HEK293 (cell line): ENCODE results near the gene RCOR3.

Experiments
- CTCF ChIA-PET: fragments of 350-600 bp; formaldehyde crosslinking; extraction: SDS; loops from one replicate; lab custom pipeline; 2021; ENCODE audit warnings: antibody characterized with exemption; lab: Yijun Ruan, JAX
- POLR2A ChIA-PET: fragments of 300-600 bp; formaldehyde crosslinking; extraction: SDS; loops from one replicate; lab custom pipeline; 2020; ENCODE audit warnings: antibody characterized with exemption, inconsistent platforms; lab: Yijun Ruan, JAX
- H3K27ac ChIP-seq: fragments of 200-500 bp; sonication (Bioruptor generic); 2 replicates; pipeline ENCODE4 v1.5.1; 2014; ENCODE audit warnings: low read depth, low read length, control low read depth, inconsistent platforms; ENCODE audit errors: extremely low read depth
- H3K36me3 ChIP-seq, 2 experiments: fragments of 200-500 bp in 1 of 2; sonication (Bioruptor generic) in 1 of 2; 1 replicate in 1 of 2; 2 replicates in 1 of 2; pipeline ENCODE4 v1.5.1; 2014 to 2017; ENCODE audit warnings: inconsistent platforms in 2 of 2, low read length in 2 of 2; ENCODE audit not compliant: control insufficient read depth in 2 of 2, insufficient read depth in 1 of 2
- H3K4me1 ChIP-seq: fragments of 200-500 bp; sonication (Bioruptor generic); 2 replicates; pipeline ENCODE4 v1.5.1; 2014; ENCODE audit warnings: mild to moderate bottlenecking, low read length, inconsistent platforms; ENCODE audit not compliant: control insufficient read depth, insufficient read depth
- H3K4me3 ChIP-seq: 2 replicates; pipeline ENCODE4 v1.5.1; 2011; ENCODE audit warnings: low read depth, mild to moderate bottlenecking, control low read depth, low read length, moderate library complexity
- H3K9me3 ChIP-seq: fragments of 200-500 bp; sonication (Bioruptor generic); 2 replicates; pipeline ENCODE4 v1.5.1; 2014; ENCODE audit warnings: low read depth, low read length, inconsistent platforms; ENCODE audit not compliant: control insufficient read depth, insufficient read depth
- EGR2 ChIP-seq: fragments of 450-650 bp; formaldehyde crosslinking; IDR thresholded peaks from 2 replicates; pipeline ENCODE4 v1.5.1; 2016; ENCODE audit warnings: low read depth, missing biosample characterization, missing genetic modification characterization
- GLI2 ChIP-seq: fragments of 450-650 bp; formaldehyde crosslinking; IDR thresholded peaks from 2 replicates; pipeline ENCODE4; 2017; ENCODE audit warnings: missing biosample characterization, missing genetic modification characterization, low read depth, borderline replicate concordance
- HOXD13 ChIP-seq: sonication (generic); formaldehyde crosslinking; IDR thresholded peaks from 2 replicates; pipeline ENCODE4 v1.8.0; 2022; ENCODE audit warnings: missing genetic modification reagents, borderline replicate concordance
- KLF1 ChIP-seq: fragments of 450-650 bp; formaldehyde crosslinking; IDR thresholded peaks from 2 replicates; pipeline ENCODE4 v1.5.1; 2016; ENCODE audit warnings: missing biosample characterization, missing genetic modification characterization
- RBAK ChIP-seq: fragments of 450-650 bp; formaldehyde crosslinking; IDR thresholded peaks from 2 replicates; pipeline ENCODE4 v1.5.1; 2016; ENCODE audit warnings: missing biosample characterization, missing genetic modification characterization
- SCRT2 ChIP-seq: fragments of 450-650 bp; formaldehyde crosslinking; IDR thresholded peaks from 2 replicates; pipeline ENCODE4 v1.5.1; 2016; ENCODE audit warnings: missing biosample characterization, missing genetic modification characterization
- SP3 ChIP-seq: fragments of 450-650 bp; formaldehyde crosslinking; IDR thresholded peaks from 2 replicates; pipeline ENCODE4 v1.5.1; 2016; ENCODE audit warnings: missing biosample characterization, missing genetic modification characterization
- SP7 ChIP-seq: fragments of 450-650 bp; formaldehyde crosslinking; IDR thresholded peaks from 2 replicates; pipeline ENCODE4 v1.5.1; 2016; ENCODE audit warnings: missing biosample characterization, missing genetic modification characterization
- ZBTB17 ChIP-seq: fragments of 450-650 bp; formaldehyde crosslinking; IDR thresholded peaks from 2 replicates; pipeline ENCODE4 v1.5.1; 2016; ENCODE audit warnings: missing biosample characterization, missing genetic modification characterization
- ZNF155 ChIP-seq: fragments of 450-650 bp; formaldehyde crosslinking; IDR thresholded peaks from 2 replicates; pipeline ENCODE4 v1.5.1; 2016; ENCODE audit warnings: missing biosample characterization, missing genetic modification characterization
- ZNF174 ChIP-seq: fragments of 450-650 bp; formaldehyde crosslinking; IDR thresholded peaks from 2 replicates; pipeline ENCODE4 v1.5.0; 2017; ENCODE audit warnings: missing biosample characterization, mild to moderate bottlenecking, missing genetic modification characterization
- ZNF211 ChIP-seq: fragments of 450-650 bp; formaldehyde crosslinking; IDR thresholded peaks from 2 replicates; pipeline ENCODE4 v1.5.1; 2016; ENCODE audit warnings: low read depth, missing biosample characterization, missing genetic modification characterization
- ZNF223 ChIP-seq: fragments of 450-650 bp; formaldehyde crosslinking; IDR thresholded peaks from 2 replicates; pipeline ENCODE4 v1.5.1; 2016; ENCODE audit warnings: missing biosample characterization, missing genetic modification characterization
- ZNF350 ChIP-seq: fragments of 450-650 bp; formaldehyde crosslinking; IDR thresholded peaks from 2 replicates; pipeline ENCODE4 v1.5.0; 2017; ENCODE audit warnings: missing biosample characterization, mild to moderate bottlenecking, missing genetic modification characterization
- ZNF423 ChIP-seq: fragments of 450-650 bp; formaldehyde crosslinking; IDR thresholded peaks from 2 replicates; pipeline ENCODE4 v1.5.1; 2016; ENCODE audit warnings: missing biosample characterization, missing genetic modification characterization
- ZNF510 ChIP-seq: fragments of 450-650 bp; formaldehyde crosslinking; IDR thresholded peaks from 2 replicates; pipeline ENCODE4 v1.5.1; 2018; ENCODE audit warnings: mild to moderate bottlenecking, missing genetic modification characterization, missing biosample characterization; ENCODE audit not compliant: insufficient replicate concordance
- ZNF645 ChIP-seq: fragments of 450-650 bp; formaldehyde crosslinking; IDR thresholded peaks from 2 replicates; pipeline ENCODE4; 2016; ENCODE audit warnings: missing biosample characterization, missing genetic modification characterization
- ZNF677 ChIP-seq: fragments of 450-650 bp; IDR thresholded peaks from 2 replicates; pipeline ENCODE4 v1.5.0; 2018; ENCODE audit warnings: missing biosample characterization, mild to moderate bottlenecking, missing genetic modification characterization, moderate library complexity
- ZNF701 ChIP-seq: fragments of 450-650 bp; formaldehyde crosslinking; IDR thresholded peaks from 2 replicates; pipeline ENCODE4 v1.5.1; 2016; ENCODE audit warnings: missing biosample characterization, missing genetic modification characterization
- ZNF776 ChIP-seq: fragments of 450-650 bp; formaldehyde crosslinking; IDR thresholded peaks from 2 replicates; pipeline ENCODE4 v1.5.0; 2017; ENCODE audit warnings: missing biosample characterization, missing genetic modification characterization, borderline replicate concordance
- ZSCAN16 ChIP-seq: fragments of 450-650 bp; formaldehyde crosslinking; IDR thresholded peaks from 2 replicates; pipeline ENCODE4 v1.5.1; 2016; ENCODE audit warnings: missing biosample characterization, missing genetic modification characterization
- ZSCAN30 ChIP-seq: fragments of 450-650 bp; IDR thresholded peaks from 2 replicates; pipeline ENCODE4 v1.5.1; 2018; ENCODE audit warnings: missing biosample characterization, mild to moderate bottlenecking, missing genetic modification characterization, moderate library complexity
- TF ChIP-seq, protein P1 (sequence below): fragments of 450-650 bp; formaldehyde crosslinking; conservative IDR thresholded peaks from 2 replicates; pipeline ENCODE4 v1.5.1; 2016; ENCODE audit warnings: low read depth, missing biosample characterization, missing genetic modification characterization
- TF ChIP-seq, protein P2 (sequence below): fragments of 450-650 bp; formaldehyde crosslinking; IDR thresholded peaks from 2 replicates; pipeline ENCODE4 v1.5.1; 2016; ENCODE audit warnings: missing biosample characterization, missing genetic modification characterization

The RCOR3 gene

DNA sequence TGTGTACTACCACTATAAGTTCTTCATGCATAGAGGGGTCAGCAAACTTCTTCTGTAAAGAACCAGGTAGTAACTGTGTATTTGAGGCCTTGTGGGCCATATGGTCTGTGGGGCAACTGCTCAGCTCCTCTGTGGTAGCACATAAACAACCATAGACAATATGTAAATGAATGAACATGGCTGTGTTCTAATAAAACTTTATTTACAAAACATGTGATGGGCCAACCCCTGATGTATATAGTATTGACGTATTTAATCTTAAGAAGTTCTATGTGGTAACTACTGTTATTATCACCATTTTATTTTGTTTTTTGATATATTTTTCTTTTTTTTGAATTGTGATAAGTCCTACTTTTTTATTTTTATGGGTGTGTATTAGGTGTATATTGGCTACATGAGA lies 82.8 kb downstream of the RCOR3 start:
- no peaks in the 10 kb centered on the region for H3K4me1 ChIP-seq
- TF ChIP-seq KLF1 (tag by site-specific recombination): no peak
- no peak for TF ChIP-seq ZSCAN30
- no peak for TF ChIP-seq ZBTB17 (tag by site-specific recombination)
- TF ChIP-seq ZNF155: no peak
- TF ChIP-seq SP7 (tag by site-specific recombination): no peak
- TF ChIP-seq EGR2 (tag by site-specific recombination): no peak
- no peak for TF ChIP-seq ZNF223 (tag by site-specific recombination)
- TF ChIP-seq SCRT2 (tag by site-specific recombination): no peak
- TF ChIP-seq, protein P1, sequence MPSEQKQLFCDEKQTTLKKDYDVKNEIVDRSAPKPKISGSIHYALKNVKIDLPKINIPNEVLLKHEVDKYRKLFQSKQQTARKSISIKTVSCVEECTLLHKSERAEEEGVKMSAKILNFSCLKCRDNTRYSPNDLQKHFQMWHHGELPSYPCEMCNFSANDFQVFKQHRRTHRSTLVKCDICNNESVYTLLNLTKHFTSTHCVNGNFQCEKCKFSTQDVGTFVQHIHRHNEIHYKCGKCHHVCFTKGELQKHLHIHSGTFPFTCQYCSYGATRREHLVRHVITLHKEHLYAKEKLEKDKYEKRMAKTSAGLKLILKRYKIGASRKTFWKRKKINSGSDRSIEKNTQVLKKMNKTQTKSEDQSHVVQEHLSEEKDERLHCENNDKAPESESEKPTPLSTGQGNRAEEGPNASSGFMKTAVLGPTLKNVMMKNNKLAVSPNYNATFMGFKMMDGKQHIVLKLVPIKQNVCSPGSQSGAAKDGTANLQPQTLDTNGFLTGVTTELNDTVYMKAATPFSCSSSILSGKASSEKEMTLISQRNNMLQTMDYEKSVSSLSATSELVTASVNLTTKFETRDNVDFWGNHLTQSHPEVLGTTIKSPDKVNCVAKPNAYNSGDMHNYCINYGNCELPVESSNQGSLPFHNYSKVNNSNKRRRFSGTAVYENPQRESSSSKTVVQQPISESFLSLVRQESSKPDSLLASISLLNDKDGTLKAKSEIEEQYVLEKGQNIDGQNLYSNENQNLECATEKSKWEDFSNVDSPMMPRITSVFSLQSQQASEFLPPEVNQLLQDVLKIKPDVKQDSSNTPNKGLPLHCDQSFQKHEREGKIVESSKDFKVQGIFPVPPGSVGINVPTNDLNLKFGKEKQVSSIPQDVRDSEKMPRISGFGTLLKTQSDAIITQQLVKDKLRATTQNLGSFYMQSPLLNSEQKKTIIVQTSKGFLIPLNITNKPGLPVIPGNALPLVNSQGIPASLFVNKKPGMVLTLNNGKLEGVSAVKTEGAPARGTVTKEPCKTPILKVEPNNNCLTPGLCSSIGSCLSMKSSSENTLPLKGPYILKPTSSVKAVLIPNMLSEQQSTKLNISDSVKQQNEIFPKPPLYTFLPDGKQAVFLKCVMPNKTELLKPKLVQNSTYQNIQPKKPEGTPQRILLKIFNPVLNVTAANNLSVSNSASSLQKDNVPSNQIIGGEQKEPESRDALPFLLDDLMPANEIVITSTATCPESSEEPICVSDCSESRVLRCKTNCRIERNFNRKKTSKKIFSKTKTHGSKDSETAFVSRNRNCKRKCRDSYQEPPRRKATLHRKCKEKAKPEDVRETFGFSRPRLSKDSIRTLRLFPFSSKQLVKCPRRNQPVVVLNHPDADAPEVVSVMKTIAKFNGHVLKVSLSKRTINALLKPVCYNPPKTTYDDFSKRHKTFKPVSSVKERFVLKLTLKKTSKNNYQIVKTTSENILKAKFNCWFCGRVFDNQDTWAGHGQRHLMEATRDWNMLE (tag by site-specific recombination): no peak
- no peaks in the 10 kb centered on the region for H3K36me3 ChIP-seq
- ChIA-PET POLR2A (no interaction called here), CTCF (interaction anchor here (0.5 kb wide), 1 partner anchor 316 kb away, joined by 3 read pairs; no protein-coding TSS in a partner anchor)
- no peaks in the 10 kb centered on the region for H3K9me3 ChIP-seq
- H3K4me3 ChIP-seq: no peak overlapping the region
- H3K27ac ChIP-seq: no peak overlapping the region

DNA sequence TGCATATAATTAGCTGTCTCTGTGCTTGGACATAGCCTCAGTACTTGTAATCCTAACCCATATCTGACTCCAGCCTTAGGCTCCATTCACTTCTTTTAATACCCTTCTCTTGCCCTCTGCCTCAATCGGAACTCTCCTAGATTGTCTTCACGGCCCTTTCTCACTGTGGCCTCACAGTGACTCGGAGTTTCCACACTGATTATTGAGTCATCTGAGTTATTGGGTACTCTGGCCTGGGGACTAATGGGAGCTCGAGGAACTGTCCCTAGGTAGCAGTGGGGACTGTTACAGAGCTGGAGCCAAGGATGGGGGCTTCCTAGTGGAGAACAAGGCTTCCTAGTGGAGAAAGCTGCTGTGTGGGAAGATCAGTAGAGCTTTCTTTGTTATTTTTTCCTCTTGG lies 84.4 kb downstream of the RCOR3 start:
- Histone ChIP-seq H3K9me3 (no peaks in the 10 kb centered on the region), H3K4me3 (no peak overlapping the region), H3K4me1 (no peaks in the 10 kb centered on the region), H3K36me3 (no peaks in the 10 kb centered on the region), H3K27ac (no peak overlapping the region)
- no peak for TF ChIP-seq ZNF510 (tag by site-specific recombination)
- no peak for TF ChIP-seq ZNF350 (tag by site-specific recombination)
- no peak for TF ChIP-seq ZNF174 (tag by site-specific recombination)
- no peak for TF ChIP-seq HOXD13 (CRISPR knock-in tag)
- TF ChIP-seq ZNF423 (tag by site-specific recombination): no peak
- no peak for TF ChIP-seq ZSCAN16 (tag by site-specific recombination)
- no peak for TF ChIP-seq SP3 (tag by site-specific recombination)
- TF ChIP-seq GLI2 (tag by site-specific recombination): no peak
- TF ChIP-seq ZNF701 (tag by site-specific recombination): no peak
- TF ChIP-seq, protein P2, sequence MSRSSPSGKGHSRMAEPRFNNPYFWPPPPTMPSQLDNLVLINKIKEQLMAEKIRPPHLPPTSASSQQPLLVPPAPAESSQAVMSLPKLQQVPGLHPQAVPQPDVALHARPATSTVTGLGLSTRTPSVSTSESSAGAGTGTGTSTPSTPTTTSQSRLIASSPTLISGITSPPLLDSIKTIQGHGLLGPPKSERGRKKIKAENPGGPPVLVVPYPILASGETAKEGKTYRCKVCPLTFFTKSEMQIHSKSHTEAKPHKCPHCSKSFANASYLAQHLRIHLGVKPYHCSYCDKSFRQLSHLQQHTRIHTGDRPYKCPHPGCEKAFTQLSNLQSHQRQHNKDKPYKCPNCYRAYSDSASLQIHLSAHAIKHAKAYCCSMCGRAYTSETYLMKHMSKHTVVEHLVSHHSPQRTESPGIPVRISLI (tag by site-specific recombination): no peak
- TF ChIP-seq RBAK (tag by site-specific recombination): no peak
- no peak for TF ChIP-seq ZNF211 (tag by site-specific recombination)
- no peak for TF ChIP-seq ZNF645
- no peak for TF ChIP-seq ZNF677 (tag by site-specific recombination)
- TF ChIP-seq ZNF776: no peak
- ChIA-PET POLR2A (no interaction called here), CTCF (interaction anchor here (0.8 to 1.2 kb wide), 2 partner anchors 8 to 126 kb away, joined by 4 read pairs; no protein-coding TSS in a partner anchor)
